HL-60 (cell line): ENCODE measurements around the gene XIRP1.
"Not testable (repeated sequence)": the region's sequence is repeated elsewhere in the genome, so short reads cannot be mapped to it uniquely, and the experiment has no call there.

Experiments used
- DNase-seq, 2 experiments: peaks; one replicate each; pipeline ENCODE4 v3.0.0-alpha.2; 2010 to 2020; ENCODE audit warnings: low read depth in 1 of 2, low spot score in 1 of 2
- H3K27ac ChIP-seq: fragments of 250-450 bp; sonication (Bioruptor Pico); replicated peaks from 2 replicates; pipeline ENCODE4 v1.5.1; 2020; ENCODE audit warnings: mild to moderate bottlenecking, moderate library complexity
- H3K27me3 ChIP-seq: fragments of 250-450 bp; sonication (Bioruptor Pico); 2 replicates; pipeline ENCODE4 v1.5.1; 2021; ENCODE audit warnings: mild to moderate bottlenecking, moderate library complexity; ENCODE audit not compliant: insufficient read depth, poor library complexity, severe bottlenecking
- H3K4me3 ChIP-seq: replicated peaks from 2 replicates; pipeline ENCODE4 v1.5.1; 2011; ENCODE audit warnings: mild to moderate bottlenecking, control low read depth, low read length; ENCODE audit not compliant: insufficient read depth
- CTCF ChIP-seq: IDR thresholded peaks from one replicate; pipeline ENCODE4 v1.5.1; 2011; ENCODE audit warnings: low read length, control low read depth, inconsistent platforms; ENCODE audit not compliant: insufficient read depth
- GABPA ChIP-seq: IDR thresholded peaks from 2 replicates; pipeline ENCODE4 v1.6.1; 2012; ENCODE audit warnings: low read depth
- POLR2AphosphoS5 ChIP-seq: IDR thresholded peaks from 2 replicates; pipeline ENCODE4 v1.6.1; 2012; ENCODE audit warnings: low read depth
- REST ChIP-seq: IDR thresholded peaks from 2 replicates; pipeline ENCODE4 v1.6.1; 2012; ENCODE audit warnings: low read depth; ENCODE audit not compliant: insufficient replicate concordance
- SPI1 ChIP-seq: IDR thresholded peaks from 2 replicates; pipeline ENCODE4 v1.6.1; 2012; ENCODE audit warnings: low read depth, mild to moderate bottlenecking, borderline replicate concordance

XIRP1 gene

GRCh38 chr3:39234651-39235050 lies 42.3 kb upstream of the XIRP1 start:
- Histone ChIP-seq H3K27me3 (no peaks in the 10 kb centered on the region), H3K27ac (no peak overlapping the region), H3K4me3 (no peak overlapping the region)
- no peak for TF ChIP-seq CTCF
- TF ChIP-seq REST: no peak
- no peak for TF ChIP-seq POLR2AphosphoS5
- TF ChIP-seq GABPA: no peak
- TF ChIP-seq SPI1: no peak
- no peak for DNase-seq

- Histone ChIP-seq H3K4me3 (no peak overlapping the region), H3K27me3 (no peaks in the 10 kb centered on the region), H3K27ac (no peak overlapping the region)
- no peak for TF ChIP-seq GABPA
- no peak for TF ChIP-seq POLR2AphosphoS5
- TF ChIP-seq SPI1: peak; percentile 47; the same call in 1 of the 2 replicates
- no peak for DNase-seq
Observed at GRCh38 chr3:39232859-39233258, 40.5 kb upstream of the XIRP1 start.

- no peak overlapping the region for H3K27ac ChIP-seq
- no peaks in the 10 kb centered on the region for H3K27me3 ChIP-seq
- no peak overlapping the region for H3K4me3 ChIP-seq
- TF ChIP-seq CTCF (no peak), SPI1 (no peak), REST (no peak), POLR2AphosphoS5 (no peak), GABPA (no peak)
- no peak for DNase-seq
Observed at GRCh38 chr3:39230453-39230852, 38.1 kb upstream of the XIRP1 start.

GRCh38 chr3:39228496-39228895 lies 36.1 kb upstream of the XIRP1 start:
- H3K27ac ChIP-seq: no peak overlapping the region
- H3K27me3 ChIP-seq: no peaks in the 10 kb centered on the region
- TF ChIP-seq SPI1 (no peak), POLR2AphosphoS5 (no peak), CTCF (no peak), GABPA (no peak), REST (no peak)
- no peak overlapping the region for H3K4me3 ChIP-seq
- DNase-seq: no peak

- H3K27ac ChIP-seq, H3K27me3 ChIP-seq, DNase-seq, H3K4me3 ChIP-seq: not testable (repeated sequence)
Observed at GRCh38 chr3:39227596-39227995, 35.2 kb upstream of the XIRP1 start.
